ENCODE data around the gene MYH7. TPM values are rescaled to one million over a fixed set of nuclear protein-coding genes. Genes with fewer than 3 reads are reported as not detected.

MYH7 gene
- total and polyA plus RNA-seq, 2 of the 4 experiments (the other 2 are of a cell fraction), result not detected

- CTCF ChIA-PET, result no interaction called here
- BruUV-seq (replicated peaks), result no TSS peak
- POLR2A ChIA-PET (ENCODE audit: unreplicated experiment), result no interaction called here
- no peaks in the 10 kb centered on the region for H3K36me3 ChIP-seq (ENCODE audit: control insufficient read depth, insufficient read depth, low read length)
- no peak overlapping the region for H3K23ac ChIP-seq (ENCODE audit: low read depth, low read length)
- H3K4me1 ChIP-seq (ENCODE audit: control insufficient read depth, insufficient read depth, low read length), result no peaks in the 10 kb centered on the region
- no peak overlapping the region for H3K9ac ChIP-seq (ENCODE audit: low read depth, low read length)
- no peak overlapping the region for H3K4ac ChIP-seq (ENCODE audit: low read depth, low read length)
- WGBS, 2 experiments (ENCODE audit: extremely low coverage in 2 of 2, insufficient read length in 1 of 2), result no CpG with 5 or more reads among the region's 11 CpGs
- H3K9me3 ChIP-seq (ENCODE audit: control insufficient read depth, insufficient read depth, low read length), result no peaks in the 10 kb centered on the region
- H2BK20ac ChIP-seq (ENCODE audit: low read depth, low read length), result no peak overlapping the region
- no peak overlapping the region for H3K18ac ChIP-seq (ENCODE audit: low read depth, low read length)
- H2BK5ac ChIP-seq (ENCODE audit: low read depth, low read length, poor library complexity, severe bottlenecking), result no peak overlapping the region
- H3K27me3 ChIP-seq (ENCODE audit: control insufficient read depth, insufficient read depth, low read length), result peaks cover 45% of the 10 kb centered on the region
- no peak overlapping the region for H3K14ac ChIP-seq (replicated peaks; ENCODE audit: low read depth, low read length)
- no peak overlapping the region for H2BK120ac ChIP-seq (ENCODE audit: low read depth, low read length)
- no peak overlapping the region for H4K8ac ChIP-seq (ENCODE audit: low read depth in 2 of 2, low read length in 2 of 2)
- H3K4me3 ChIP-seq (ENCODE audit: insufficient read depth, low read depth, low read length), result no peak overlapping the region
- no peak overlapping the region for H2BK15ac ChIP-seq (ENCODE audit: low read depth, low read length)
- H3K79me1 ChIP-seq (ENCODE audit: low read depth in 1 of 2, low read length in 2 of 2), result no peaks in the 10 kb centered on the region
- TF ChIP-seq MAFK (IDR thresholded peaks at IDR 0.05; ENCODE audit: low read depth, low read length) (no peak), MXI1 (IDR thresholded peaks at IDR 0.05; ENCODE audit: borderline replicate concordance, low read depth, low read length) (no peak), CEBPB (IDR thresholded peaks at IDR 0.05; ENCODE audit: low read depth, low read length) (no peak), RFX5 (IDR thresholded peaks at IDR 0.05; ENCODE audit: low read depth, low read length) (no peak), USF2 (IDR thresholded peaks at IDR 0.05; ENCODE audit: low read depth, low read length) (no peak), SMC3 (IDR thresholded peaks at IDR 0.05; ENCODE audit: low read depth, low read length) (no peak), FOS (IDR thresholded peaks at IDR 0.05; ENCODE audit: low read depth, low read length) (no peak)
- TF ChIP-seq, protein P1, sequence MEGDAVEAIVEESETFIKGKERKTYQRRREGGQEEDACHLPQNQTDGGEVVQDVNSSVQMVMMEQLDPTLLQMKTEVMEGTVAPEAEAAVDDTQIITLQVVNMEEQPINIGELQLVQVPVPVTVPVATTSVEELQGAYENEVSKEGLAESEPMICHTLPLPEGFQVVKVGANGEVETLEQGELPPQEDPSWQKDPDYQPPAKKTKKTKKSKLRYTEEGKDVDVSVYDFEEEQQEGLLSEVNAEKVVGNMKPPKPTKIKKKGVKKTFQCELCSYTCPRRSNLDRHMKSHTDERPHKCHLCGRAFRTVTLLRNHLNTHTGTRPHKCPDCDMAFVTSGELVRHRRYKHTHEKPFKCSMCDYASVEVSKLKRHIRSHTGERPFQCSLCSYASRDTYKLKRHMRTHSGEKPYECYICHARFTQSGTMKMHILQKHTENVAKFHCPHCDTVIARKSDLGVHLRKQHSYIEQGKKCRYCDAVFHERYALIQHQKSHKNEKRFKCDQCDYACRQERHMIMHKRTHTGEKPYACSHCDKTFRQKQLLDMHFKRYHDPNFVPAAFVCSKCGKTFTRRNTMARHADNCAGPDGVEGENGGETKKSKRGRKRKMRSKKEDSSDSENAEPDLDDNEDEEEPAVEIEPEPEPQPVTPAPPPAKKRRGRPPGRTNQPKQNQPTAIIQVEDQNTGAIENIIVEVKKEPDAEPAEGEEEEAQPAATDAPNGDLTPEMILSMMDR (conservative IDR thresholded peaks at IDR 0.05; ENCODE audit: low read depth, low read length), result no peak
- in situ Hi-C loops (cut with MboI; ENCODE audit: low sequenced_read_pairs), result loop anchor here (10.0 kb wide), 1 partner anchor 52 kb away; the partner anchor contains the start of gene PABPN1
- no peak overlapping the region for H4K5ac ChIP-seq (ENCODE audit: low read depth, low read length)
- no peak overlapping the region for H2AK5ac ChIP-seq (ENCODE audit: low read depth, low read length)
- H3K4me2 ChIP-seq (ENCODE audit: low read depth, low read length), result no peak overlapping the region
- ATAC-seq (ENCODE audit: low read depth), result no peak
- H4K20me1 ChIP-seq (ENCODE audit: insufficient read depth, low read length), result no peaks in the 10 kb centered on the region
- no peak overlapping the region for H3K27ac ChIP-seq (ENCODE audit: insufficient read depth, low read length)
- H4K91ac ChIP-seq (ENCODE audit: insufficient read depth, low read depth, low read length), result no peak overlapping the region
- peak overlapping the region; percentile 36 for H2AFZ ChIP-seq (replicated peaks; ENCODE audit: low read length, poor library complexity)
- H3K9me1 ChIP-seq (ENCODE audit: insufficient read depth, low read length), result no peaks in the 10 kb centered on the region
- H2AK9ac ChIP-seq (replicated peaks; ENCODE audit: low read depth, low read length, poor library complexity), result no peak overlapping the region
- dilution Hi-C loops (cut with HindIII; ENCODE audit: low sequenced_read_pairs, unreplicated experiment), result no loop called here
- no peak overlapping the region for H3K56ac ChIP-seq (ENCODE audit: extremely low read depth, insufficient read depth, low read length)
- intact Hi-C loops (cut with micrococcal nuclease), result no loop called here
- no peak for DNase-seq
Observed at GRCh38 chr14:23377198-23377550, 58.3 kb downstream of the MYH7 start.
